ENCODE measurements around the gene ADCY9. TPM values are rescaled to one million over a fixed set of nuclear protein-coding genes. Genes with fewer than 3 reads are reported as not detected.
A peak's percentile ranks its signal among the peaks of the same experiment; 100 is the strongest.

Gene ADCY9
- total RNA-seq, 1 donor from 2014 or later = 9.7 TPM

DNA sequence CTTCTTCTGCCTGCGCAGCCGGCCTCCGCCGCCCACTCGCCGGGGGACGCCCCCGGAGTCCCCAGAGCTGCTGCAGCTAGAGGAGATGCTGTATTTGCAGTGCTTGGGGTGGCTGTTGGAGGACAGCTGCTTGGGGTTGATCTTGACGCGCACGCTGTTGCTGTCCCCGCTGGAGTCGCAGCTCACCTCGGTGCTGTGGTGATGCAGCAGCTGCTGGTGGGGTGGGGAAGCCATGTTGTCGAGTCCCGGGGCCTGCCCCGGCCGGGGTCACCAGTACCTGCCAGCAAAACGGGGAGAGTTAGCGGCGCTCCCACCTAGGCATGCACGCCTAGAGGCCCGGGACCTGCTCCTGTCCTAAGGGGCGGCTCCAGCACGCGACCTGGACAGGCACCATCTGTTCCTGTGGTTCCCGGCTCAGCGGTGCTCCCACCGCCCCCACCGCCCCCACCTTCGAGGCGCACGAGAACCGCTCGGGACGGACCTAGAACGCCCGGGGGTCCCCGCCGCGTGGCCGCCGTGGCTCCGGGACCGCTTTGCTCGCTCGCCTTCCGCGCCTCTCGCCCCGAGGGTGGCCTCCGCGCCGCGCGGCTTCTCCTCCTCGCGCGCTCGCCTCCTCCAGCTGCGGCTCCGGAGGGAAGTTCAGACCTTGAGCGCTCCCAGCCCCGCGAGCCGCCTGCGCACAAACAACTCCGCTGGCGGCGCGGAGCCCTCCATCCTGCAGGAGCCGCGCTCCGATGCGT, 863 bp downstream of the ADCY9 start:
- no peaks in the 10 kb centered on the region for H3K9me3 Mint-ChIP-seq
- intact Hi-C loops (cut with micrococcal nuclease) = loop anchor here (5.0 to 10.0 kb wide), 2 partner anchors 151 to 192 kb away; no protein-coding TSS in a partner anchor
- peak; percentile 37 for DNase-seq (ENCODE audit: low spot score)

GRCh38 chr16:4114257-4115208, 1.7 kb downstream of the ADCY9 start:
- Mint-ChIP-seq H3K9me3 (no peaks in the 10 kb centered on the region), H3K27ac (no peak overlapping the region), H3K4me3 (peak overlapping the region; percentile 81), H3K36me3 (ENCODE audit: low read depth) (peaks cover 19% of the 10 kb centered on the region), H3K27me3 (ENCODE audit: insufficient read depth) (peaks cover 12% of the 10 kb centered on the region), H3K4me1 (ENCODE audit: low read depth) (peaks cover 57% of the 10 kb centered on the region)
- intact Hi-C loops (cut with micrococcal nuclease) = loop anchor here (5.0 to 10.0 kb wide), 2 partner anchors 150 to 193 kb away; no protein-coding TSS in a partner anchor
- DNase-seq (ENCODE audit: low spot score) = no peak

More for the DNA sequence above, 863 bp downstream of the ADCY9 start:
- H3K27ac Mint-ChIP-seq = no peak overlapping the region
- H3K36me3 Mint-ChIP-seq (ENCODE audit: low read depth) = peaks cover 18% of the 10 kb centered on the region
- peaks cover 51% of the 10 kb centered on the region for H3K4me1 Mint-ChIP-seq (ENCODE audit: low read depth)
- peak overlapping the region; percentile 81 for H3K4me3 Mint-ChIP-seq
- H3K27me3 Mint-ChIP-seq (ENCODE audit: insufficient read depth) = peaks cover 12% of the 10 kb centered on the region

- peak overlapping the region; percentile 81 for H3K4me3 Mint-ChIP-seq
- intact Hi-C loops (cut with micrococcal nuclease) = loop anchor here (10.0 kb wide), 1 partner anchor 149 kb away; no protein-coding TSS in a partner anchor
- H3K36me3 Mint-ChIP-seq (ENCODE audit: low read depth) = peaks cover 20% of the 10 kb centered on the region
- H3K9me3 Mint-ChIP-seq = no peaks in the 10 kb centered on the region
- H3K27me3 Mint-ChIP-seq (ENCODE audit: insufficient read depth) = peaks cover 9% of the 10 kb centered on the region
- H3K4me1 Mint-ChIP-seq (ENCODE audit: low read depth) = peaks cover 58% of the 10 kb centered on the region
- H3K27ac Mint-ChIP-seq = no peak overlapping the region
- DNase-seq (ENCODE audit: low spot score) = no peak
Observed at GRCh38 chr16:4113358-4114256, 2.6 kb downstream of the ADCY9 start.

DNA sequence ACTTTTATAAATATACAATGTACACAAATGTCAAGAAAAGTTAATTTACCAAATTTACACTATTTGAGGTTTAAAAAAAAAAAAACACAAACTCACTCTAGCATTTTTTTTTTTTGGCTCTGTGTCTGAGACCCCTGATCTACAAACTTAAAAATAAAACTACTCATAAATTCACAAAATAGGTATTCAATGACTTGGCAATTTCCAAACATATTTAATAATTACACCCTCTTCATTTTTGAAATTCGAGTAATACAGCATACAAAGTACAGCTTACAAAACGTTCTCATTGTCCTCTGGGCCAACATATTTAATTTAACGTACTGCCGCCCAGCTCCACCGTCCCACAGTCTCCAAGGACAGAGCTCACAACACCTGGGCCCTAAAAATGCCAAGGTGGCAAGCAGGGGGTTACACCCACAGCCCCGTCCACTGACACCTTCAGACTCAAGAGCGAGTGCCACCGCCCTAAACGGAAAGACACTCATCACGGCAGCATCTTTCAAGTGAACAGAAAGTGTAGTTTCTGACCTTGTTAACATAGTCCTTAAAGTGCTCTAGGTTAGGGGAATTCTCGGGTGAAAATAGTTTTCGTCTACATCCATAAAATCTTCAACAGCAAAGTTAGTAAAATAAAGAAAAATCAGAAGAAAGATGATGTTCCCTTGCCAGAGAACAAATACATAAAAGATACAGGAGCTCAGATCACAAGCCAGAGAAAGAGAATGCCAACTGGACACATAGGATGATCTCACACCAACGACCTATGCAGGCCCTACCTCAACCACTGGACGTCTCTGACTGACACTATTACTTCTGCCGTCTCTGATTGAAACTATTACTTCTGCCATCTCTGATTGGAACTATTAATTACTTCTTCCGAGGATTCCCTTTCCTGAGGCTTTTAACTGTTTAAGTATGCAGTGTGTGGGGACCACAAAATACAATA, 4.2 kb downstream of the ADCY9 start:
- Mint-ChIP-seq H3K4me3 (peak overlapping the region; percentile 48), H3K9me3 (no peaks in the 10 kb centered on the region), H3K4me1 (ENCODE audit: low read depth) (peaks cover 54% of the 10 kb centered on the region), H3K27ac (no peak overlapping the region), H3K27me3 (ENCODE audit: insufficient read depth) (no peaks in the 10 kb centered on the region), H3K36me3 (ENCODE audit: low read depth) (peaks cover 24% of the 10 kb centered on the region)
- intact Hi-C loops (cut with micrococcal nuclease) = loop anchor here (10.0 kb wide), 1 partner anchor 147 kb away; no protein-coding TSS in a partner anchor
- no peak for DNase-seq (ENCODE audit: low spot score)

GRCh38 chr16:4110680-4111079, 5.6 kb downstream of the ADCY9 start:
- Mint-ChIP-seq H3K9me3 (no peaks in the 10 kb centered on the region), H3K4me3 (no peak overlapping the region), H3K36me3 (ENCODE audit: low read depth) (peaks cover 31% of the 10 kb centered on the region), H3K27ac (no peak overlapping the region), H3K27me3 (ENCODE audit: insufficient read depth) (no peaks in the 10 kb centered on the region), H3K4me1 (ENCODE audit: low read depth) (peaks cover 50% of the 10 kb centered on the region)
- intact Hi-C loops (cut with micrococcal nuclease) = loop anchor here (10.0 kb wide), 1 partner anchor 146 kb away; no protein-coding TSS in a partner anchor
- no peak for DNase-seq (ENCODE audit: low spot score)

- H3K36me3 Mint-ChIP-seq (ENCODE audit: low read depth) = peaks cover 31% of the 10 kb centered on the region
- no peaks in the 10 kb centered on the region for H3K9me3 Mint-ChIP-seq
- intact Hi-C loops (cut with micrococcal nuclease) = loop anchor here (10.0 kb wide), 1 partner anchor 145 kb away; no protein-coding TSS in a partner anchor
- H3K27ac Mint-ChIP-seq = no peak overlapping the region
- peaks cover 50% of the 10 kb centered on the region for H3K4me1 Mint-ChIP-seq (ENCODE audit: low read depth)
- H3K27me3 Mint-ChIP-seq (ENCODE audit: insufficient read depth) = no peaks in the 10 kb centered on the region
- DNase-seq (ENCODE audit: low spot score) = no peak
- H3K4me3 Mint-ChIP-seq = no peak overlapping the region
Observed at GRCh38 chr16:4110065-4110464, 6.2 kb downstream of the ADCY9 start.

DNA sequence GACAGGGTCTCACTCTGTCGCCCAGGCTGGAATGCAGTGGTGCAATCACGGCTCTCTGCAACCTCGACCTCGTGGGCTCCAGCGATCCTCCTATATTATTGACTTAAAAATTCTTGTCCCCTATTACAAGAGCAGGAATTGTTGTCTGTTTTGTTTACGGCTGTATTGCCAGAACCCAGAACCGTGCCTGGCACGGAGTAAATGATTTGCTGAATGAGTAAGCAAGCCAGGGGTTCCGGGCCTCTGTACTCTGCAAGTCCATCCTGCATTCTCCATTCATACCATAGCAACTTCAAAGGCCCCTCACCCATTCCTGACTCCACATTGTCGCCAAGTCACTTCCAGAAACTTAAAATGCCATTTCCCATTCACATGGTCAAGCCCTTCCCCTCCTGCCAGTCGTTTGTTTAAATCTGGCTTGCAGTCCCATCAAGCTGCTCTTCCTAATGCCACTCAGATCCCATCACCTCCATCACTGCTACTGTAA, 6.9 kb downstream of the ADCY9 start:
- intact Hi-C loops (cut with micrococcal nuclease) = no loop called here
- Mint-ChIP-seq H3K4me3 (no peak overlapping the region), H3K4me1 (ENCODE audit: low read depth) (peaks cover 44% of the 10 kb centered on the region), H3K9me3 (no peaks in the 10 kb centered on the region), H3K27me3 (ENCODE audit: insufficient read depth) (no peaks in the 10 kb centered on the region), H3K36me3 (ENCODE audit: low read depth) (peaks cover 28% of the 10 kb centered on the region), H3K27ac (no peak overlapping the region)
- DNase-seq (ENCODE audit: low spot score) = no peak

GRCh38 chr16:4106516-4106915, 9.7 kb downstream of the ADCY9 start:
- no peak overlapping the region for H3K27ac Mint-ChIP-seq
- H3K4me1 Mint-ChIP-seq (ENCODE audit: low read depth) = peaks cover 16% of the 10 kb centered on the region
- DNase-seq (ENCODE audit: low spot score) = no peak
- H3K9me3 Mint-ChIP-seq = no peaks in the 10 kb centered on the region
- peaks cover 15% of the 10 kb centered on the region for H3K36me3 Mint-ChIP-seq (ENCODE audit: low read depth)
- no peaks in the 10 kb centered on the region for H3K27me3 Mint-ChIP-seq (ENCODE audit: insufficient read depth)
- H3K4me3 Mint-ChIP-seq = no peak overlapping the region
- intact Hi-C loops (cut with micrococcal nuclease) = no loop called here

DNA sequence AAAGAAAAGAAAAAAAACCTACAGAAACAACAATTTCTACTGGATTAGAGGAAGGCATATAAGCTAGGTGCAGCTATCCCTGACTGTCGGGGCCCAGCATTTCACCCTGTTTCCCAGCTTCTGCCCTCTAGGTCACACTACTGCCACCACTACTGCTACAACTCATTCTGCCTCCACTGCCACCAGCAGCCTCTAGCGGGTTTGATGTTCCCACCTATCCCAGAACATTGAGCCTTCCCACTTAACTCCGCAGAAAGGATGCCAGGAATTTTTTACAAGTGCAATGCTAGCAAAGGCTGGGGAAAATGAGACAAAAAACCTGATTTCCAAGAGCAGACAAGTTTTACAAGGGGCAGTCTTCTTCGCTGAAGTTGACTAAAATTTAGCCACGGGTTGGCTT, 10.4 kb downstream of the ADCY9 start:
- Mint-ChIP-seq H3K4me3 (no peak overlapping the region), H3K27me3 (ENCODE audit: insufficient read depth) (no peaks in the 10 kb centered on the region), H3K36me3 (ENCODE audit: low read depth) (peaks cover 15% of the 10 kb centered on the region), H3K4me1 (ENCODE audit: low read depth) (peaks cover 10% of the 10 kb centered on the region), H3K27ac (no peak overlapping the region), H3K9me3 (no peaks in the 10 kb centered on the region)
- intact Hi-C loops (cut with micrococcal nuclease) = no loop called here
- no peak for DNase-seq (ENCODE audit: low spot score)

- Mint-ChIP-seq H3K27ac (no peak overlapping the region), H3K27me3 (ENCODE audit: insufficient read depth) (no peaks in the 10 kb centered on the region), H3K36me3 (ENCODE audit: low read depth) (peaks cover 13% of the 10 kb centered on the region), H3K9me3 (no peaks in the 10 kb centered on the region), H3K4me1 (ENCODE audit: low read depth) (no peaks in the 10 kb centered on the region), H3K4me3 (no peak overlapping the region)
- DNase-seq (ENCODE audit: low spot score) = no peak
- intact Hi-C loops (cut with micrococcal nuclease) = no loop called here
Observed at GRCh38 chr16:4103745-4104144, 12.5 kb downstream of the ADCY9 start.

DNA sequence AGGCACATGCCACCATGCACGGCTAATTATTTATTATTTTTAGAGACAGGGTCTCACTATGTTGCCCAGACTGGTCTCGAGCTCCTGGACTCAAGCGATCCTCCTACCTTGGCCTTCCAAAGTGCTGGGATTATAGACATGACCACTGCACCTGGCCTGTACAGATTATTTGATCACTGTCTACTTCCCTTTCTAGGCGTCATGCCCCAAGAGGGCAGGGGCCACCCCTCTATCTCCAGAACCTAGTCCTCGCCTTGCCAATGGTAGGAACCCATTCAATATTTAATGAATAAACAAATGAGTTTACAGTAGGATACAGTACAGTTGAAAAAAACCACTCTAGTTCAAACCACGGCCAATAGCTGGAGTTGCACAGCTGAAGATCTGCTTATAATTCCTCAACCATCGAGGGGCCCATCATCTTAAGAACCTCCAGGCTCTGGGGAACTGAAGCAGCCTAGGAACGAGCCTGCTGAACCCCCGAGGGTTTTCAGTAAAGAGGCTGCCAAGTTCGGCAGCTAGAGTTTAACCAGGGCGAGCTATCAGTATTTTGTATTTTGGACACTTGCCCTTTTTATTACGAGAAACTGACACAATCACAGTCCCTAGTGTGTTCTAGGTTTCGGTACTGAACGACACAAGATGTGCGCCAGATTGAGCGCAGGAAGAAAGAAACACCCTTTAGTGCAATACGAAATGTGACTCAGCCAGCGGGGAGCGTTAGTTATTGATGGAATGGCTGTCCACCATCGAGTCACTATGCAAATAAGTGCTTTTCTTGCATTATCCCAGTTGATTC, 14.6 kb downstream of the ADCY9 start:
- DNase-seq (ENCODE audit: low spot score) = no peak
- Mint-ChIP-seq H3K27ac (no peak overlapping the region), H3K4me3 (no peak overlapping the region), H3K36me3 (ENCODE audit: low read depth) (peaks cover 6% of the 10 kb centered on the region), H3K27me3 (ENCODE audit: insufficient read depth) (no peaks in the 10 kb centered on the region), H3K9me3 (no peaks in the 10 kb centered on the region), H3K4me1 (ENCODE audit: low read depth) (no peaks in the 10 kb centered on the region)
- intact Hi-C loops (cut with micrococcal nuclease) = no loop called here
